ENCODE measurements around the gene RGL2.

RGL2 gene

GRCh38 chr6:33254591-33254990 is 44.2 kb downstream of the RGL2 start:
- TF ChIP-seq, protein P1, sequence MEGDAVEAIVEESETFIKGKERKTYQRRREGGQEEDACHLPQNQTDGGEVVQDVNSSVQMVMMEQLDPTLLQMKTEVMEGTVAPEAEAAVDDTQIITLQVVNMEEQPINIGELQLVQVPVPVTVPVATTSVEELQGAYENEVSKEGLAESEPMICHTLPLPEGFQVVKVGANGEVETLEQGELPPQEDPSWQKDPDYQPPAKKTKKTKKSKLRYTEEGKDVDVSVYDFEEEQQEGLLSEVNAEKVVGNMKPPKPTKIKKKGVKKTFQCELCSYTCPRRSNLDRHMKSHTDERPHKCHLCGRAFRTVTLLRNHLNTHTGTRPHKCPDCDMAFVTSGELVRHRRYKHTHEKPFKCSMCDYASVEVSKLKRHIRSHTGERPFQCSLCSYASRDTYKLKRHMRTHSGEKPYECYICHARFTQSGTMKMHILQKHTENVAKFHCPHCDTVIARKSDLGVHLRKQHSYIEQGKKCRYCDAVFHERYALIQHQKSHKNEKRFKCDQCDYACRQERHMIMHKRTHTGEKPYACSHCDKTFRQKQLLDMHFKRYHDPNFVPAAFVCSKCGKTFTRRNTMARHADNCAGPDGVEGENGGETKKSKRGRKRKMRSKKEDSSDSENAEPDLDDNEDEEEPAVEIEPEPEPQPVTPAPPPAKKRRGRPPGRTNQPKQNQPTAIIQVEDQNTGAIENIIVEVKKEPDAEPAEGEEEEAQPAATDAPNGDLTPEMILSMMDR (IDR thresholded peaks at IDR 0.05; ENCODE audit: extremely low read depth, missing control alignments) = no peak
- no peak for DNase-seq (ENCODE audit: low spot score)

- no peak for DNase-seq (ENCODE audit: low spot score)
- TF ChIP-seq, protein P1 (IDR thresholded peaks at IDR 0.05; ENCODE audit: extremely low read depth, missing control alignments) = no peak
Measured at GRCh38 chr6:33252759-33253158, 46.0 kb downstream of the RGL2 start.

GRCh38 chr6:33251395-33252012 is 47.2 kb downstream of the RGL2 start:
- TF ChIP-seq, protein P1 (IDR thresholded peaks at IDR 0.05; ENCODE audit: extremely low read depth, missing control alignments) = no peak
- DNase-seq (ENCODE audit: low spot score) = no peak

- no peak for DNase-seq (ENCODE audit: low spot score)
- TF ChIP-seq, protein P1 (IDR thresholded peaks at IDR 0.05; ENCODE audit: extremely low read depth, missing control alignments) = no peak
Measured at GRCh38 chr6:33250731-33251130, 48.0 kb downstream of the RGL2 start.

GRCh38 chr6:33249732-33250630 is 48.8 kb downstream of the RGL2 start:
- peak; percentile 1 for DNase-seq (ENCODE audit: low spot score)
- TF ChIP-seq, protein P1 (IDR thresholded peaks at IDR 0.05; ENCODE audit: extremely low read depth, missing control alignments) = no peak

GRCh38 chr6:33248932-33249731 is 49.6 kb downstream of the RGL2 start:
- peak; percentile 86 for DNase-seq (ENCODE audit: low spot score)
- TF ChIP-seq, protein P1 (IDR thresholded peaks at IDR 0.05; ENCODE audit: extremely low read depth, missing control alignments) = no peak

DNA sequence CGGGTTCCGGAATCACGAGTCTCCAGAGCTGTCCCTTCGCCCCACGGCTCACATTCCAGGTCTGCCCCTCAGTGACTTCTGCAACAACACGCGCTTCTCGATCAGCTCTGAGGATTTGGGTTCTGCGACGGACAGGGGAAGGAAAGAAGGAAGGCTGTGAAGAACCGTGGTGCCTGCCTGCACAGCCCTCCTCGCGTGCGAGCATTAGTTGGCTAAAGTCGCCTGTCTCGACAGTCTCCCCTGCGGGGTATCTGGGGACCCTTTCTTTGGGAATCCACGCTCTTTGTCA is 50.2 kb downstream of the RGL2 start:
- DNase-seq (ENCODE audit: low spot score) = no peak
- TF ChIP-seq, protein P1 (IDR thresholded peaks at IDR 0.05; ENCODE audit: extremely low read depth, missing control alignments) = no peak

All from GM20000 (cell line).